ENCODE data around the gene ECM1.

Gene ECM1

DNA sequence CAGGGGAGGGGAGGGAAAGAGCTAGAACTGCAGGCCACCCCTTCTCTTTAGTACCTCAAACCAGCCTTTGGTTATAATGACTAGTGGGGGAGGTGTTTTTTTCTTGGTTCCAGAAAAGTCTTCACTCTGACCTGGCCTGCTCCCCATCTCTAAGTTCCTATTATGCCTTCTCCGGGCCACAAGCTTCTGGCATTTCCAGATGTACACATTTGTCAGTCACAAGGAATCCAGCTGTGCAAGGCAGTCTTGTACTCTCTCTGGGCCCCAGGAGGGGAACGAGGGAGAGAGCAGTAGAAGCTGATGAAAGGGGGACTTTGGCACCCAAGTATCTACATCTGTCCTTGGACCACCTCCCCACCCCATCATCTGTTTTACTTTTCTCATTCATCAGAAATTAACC, 4.9 kb downstream of the ECM1 start:
- no peak for DNase-seq (ENCODE audit: low read depth)

DNA sequence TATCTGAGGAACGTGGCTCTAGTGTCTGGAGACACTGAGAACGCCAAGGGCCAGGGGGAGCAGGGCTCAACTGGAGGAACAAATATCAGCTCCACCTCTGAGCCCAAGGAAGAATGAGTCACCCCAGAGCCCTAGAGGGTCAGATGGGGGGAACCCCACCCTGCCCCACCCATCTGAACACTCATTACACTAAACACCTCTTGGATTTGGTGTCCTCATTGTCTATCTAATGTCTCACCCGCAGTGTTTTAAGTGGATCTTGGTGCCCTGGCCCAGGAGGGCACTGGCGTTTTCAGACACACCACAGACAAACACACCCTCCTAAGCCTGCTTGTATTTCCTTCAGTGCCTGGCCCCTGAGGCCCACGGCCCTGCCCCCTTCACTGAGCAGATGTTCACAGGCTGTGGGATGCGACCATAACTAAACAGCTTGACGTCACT, 5.5 kb downstream of the ECM1 start:
- DNase-seq (ENCODE audit: low read depth): no peak

DNA sequence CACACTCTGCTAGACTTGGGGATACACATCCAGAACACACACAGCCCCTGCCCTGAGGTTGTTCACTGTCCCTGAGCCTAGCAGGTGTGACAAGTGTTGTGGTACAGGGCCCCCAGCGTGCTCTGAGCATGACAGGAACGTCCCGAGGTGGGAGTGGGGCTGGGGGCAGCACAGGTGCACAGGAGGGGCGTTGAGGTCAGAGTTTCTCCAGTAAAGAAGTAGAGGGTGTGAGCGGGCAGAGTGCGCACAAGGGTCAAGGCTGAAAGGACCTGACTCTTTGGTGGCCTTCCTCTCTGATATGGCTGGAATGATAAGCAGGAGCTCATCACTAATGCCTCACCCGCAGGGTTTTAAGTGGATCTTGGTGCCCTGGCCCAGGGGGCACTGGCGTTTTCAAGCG, 6.4 kb downstream of the ECM1 start:
- DNase-seq (ENCODE audit: low read depth): no peak

DNA sequence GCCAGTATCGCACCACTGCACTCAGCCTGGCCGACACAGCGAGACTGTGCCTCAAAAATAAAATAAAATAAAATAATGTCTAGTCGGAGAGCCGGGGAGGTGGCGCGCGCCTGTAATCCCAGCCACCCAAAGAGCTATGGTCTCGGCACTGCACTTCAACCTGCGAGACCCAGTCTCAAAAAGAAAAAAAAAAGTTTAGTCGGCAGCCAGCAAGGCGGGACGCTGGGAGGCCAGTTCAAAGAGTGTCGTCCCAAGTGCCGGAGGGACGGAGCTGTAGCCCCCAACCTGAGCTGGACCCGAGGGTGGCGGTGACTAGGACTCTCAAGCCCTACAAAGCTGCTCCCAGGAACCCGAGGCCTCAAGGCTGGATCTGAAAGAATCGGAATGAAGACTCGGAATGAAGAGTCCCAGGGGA, 7.0 kb downstream of the ECM1 start:
- no peak for DNase-seq (ENCODE audit: low read depth)

DNA sequence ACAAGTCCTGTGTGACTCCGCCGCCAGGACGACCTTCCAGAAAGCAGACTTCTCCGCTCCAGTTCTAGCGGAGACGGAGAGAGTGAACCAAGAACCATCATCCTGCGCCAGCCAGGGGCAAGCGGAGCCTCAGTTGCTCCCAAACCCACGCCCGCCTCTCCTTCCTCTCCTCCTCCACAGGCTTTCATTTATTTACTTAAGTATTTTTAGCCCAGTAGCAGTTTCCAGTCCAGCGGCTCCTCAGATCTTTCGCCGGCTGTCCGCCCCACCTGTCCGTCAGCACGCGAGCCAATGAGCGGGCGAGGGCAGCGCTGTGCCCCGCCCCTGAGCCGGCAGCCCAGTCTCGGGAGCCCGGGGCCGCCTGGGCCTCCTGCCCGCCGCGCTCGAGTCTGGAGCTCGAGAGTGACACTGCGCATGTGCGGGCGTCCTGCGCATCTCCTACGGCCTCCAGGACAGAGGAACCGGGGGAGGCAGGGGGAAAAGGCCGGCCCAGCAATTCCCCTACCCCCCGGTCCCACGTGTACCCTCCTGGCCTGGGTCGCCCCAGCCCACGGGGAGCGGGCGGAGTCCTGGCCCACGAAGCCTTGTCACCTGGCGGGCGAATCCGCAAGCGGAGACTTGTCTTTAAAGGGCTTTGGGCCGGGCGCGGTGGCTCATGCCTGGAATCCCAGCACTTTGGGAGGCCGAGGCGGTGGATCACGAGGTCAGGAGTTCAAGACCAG, 7.6 kb downstream of the ECM1 start, which contains the start of gene FALEC:
FALEC (plus strand) TSS at position 425 of the 722 bp plus-strand sequence.
- DNase-seq (ENCODE audit: low read depth): peak; percentile 90

DNA sequence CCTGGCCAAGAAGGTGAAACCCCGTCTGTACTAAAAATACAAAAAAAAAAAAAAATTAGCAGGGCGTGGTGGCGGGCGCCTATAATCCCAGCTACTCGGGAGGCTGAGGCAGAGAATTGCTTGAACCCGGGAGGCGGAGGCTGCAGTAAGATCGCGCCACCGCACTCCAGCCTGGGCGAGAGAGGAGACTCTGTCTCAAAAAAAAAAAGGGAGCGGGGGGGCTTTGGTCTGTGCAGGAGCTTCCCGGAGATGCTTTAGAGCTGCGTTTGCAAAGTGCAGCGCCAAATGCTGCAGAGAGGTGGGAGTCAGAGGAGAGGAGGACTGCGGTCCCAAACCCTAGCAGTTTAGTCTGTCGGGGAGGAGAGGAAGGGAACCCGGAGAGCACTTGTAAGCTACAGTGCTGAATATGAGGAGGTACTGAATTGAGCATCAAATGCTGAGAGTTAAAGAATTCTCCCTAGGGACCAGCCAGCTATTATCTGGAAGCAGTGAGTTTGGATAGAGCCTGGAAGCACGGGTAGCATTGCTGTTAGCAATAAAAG, 8.2 kb downstream of the ECM1 start:
- no peak for DNase-seq (ENCODE audit: low read depth)

DNA sequence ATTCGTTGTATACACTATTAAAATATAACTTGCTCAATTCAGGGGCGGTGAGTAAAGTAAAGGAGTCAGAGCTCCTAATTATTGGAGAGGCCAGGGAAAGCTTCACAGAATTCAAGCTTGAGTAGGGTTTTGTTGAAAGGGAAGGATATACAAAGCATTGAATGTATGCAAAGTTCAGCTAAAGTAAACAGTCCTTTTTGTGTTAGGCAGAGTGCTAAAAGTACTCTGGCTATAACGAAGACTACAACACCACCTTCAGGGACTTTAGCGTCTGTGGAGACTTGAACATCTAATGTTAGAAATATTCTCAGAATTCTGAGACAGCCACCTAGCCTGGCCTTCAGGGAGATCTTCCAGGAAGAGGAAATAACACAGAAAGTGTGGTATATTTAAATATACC, 8.7 kb downstream of the ECM1 start:
- no peak for DNase-seq (ENCODE audit: low read depth)

DNA sequence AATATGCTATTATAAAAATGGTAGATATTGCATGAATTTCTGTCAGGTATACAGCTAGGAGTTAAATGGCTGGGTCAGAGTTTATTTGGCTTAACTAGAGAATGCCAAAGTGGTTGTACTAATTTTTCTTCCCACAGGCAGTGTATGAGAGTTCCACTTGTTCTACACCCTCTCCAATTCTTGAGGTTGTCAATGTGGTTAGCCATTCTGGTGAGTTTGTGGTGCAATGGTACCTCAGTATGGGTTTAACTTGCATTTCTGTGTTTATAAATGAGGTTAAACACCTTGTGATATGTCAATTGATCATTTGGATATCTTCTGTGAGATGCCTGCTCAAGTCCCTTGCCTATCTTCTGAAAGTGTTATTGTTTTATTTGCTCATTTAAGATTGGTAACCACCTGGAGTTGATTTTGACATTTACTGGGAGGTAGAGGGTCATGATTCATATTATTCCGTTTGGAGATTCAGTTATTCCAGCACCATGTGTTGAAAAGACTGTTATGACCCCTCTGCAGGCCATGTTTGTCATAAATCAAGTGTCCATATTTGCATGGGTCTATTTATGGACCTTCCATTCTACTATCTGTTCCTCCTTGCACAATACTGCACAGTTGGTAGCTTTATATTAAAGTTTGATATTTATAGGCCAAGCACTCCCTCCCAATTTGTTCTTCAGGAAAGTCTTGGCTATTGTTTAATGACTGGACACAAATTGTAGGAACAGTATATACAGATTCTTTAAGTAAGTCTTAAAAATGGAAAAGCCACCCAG, 13.5 kb downstream of the ECM1 start:
- no peak for DNase-seq (ENCODE audit: low read depth)

DNA sequence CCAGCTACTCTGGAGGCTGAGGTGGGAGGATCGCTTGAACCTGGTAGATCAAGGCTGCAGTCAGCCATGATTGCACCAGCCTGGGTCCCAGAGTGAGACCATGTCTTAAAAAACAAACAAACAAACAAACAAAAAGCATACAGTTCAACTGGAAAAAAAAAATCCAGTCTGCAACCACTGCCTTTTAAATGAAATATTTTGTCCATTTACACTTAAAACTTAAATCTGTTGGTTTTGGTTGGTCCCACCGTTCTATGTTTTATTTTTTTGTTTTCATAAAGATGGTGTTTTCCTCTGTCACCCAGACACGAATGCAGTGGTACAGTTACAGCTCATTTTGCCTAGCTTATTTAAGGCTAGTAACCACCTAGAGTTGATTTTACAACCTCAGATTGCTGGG, 17.4 kb downstream of the ECM1 start:
- no peak for DNase-seq (ENCODE audit: low read depth)

DNA sequence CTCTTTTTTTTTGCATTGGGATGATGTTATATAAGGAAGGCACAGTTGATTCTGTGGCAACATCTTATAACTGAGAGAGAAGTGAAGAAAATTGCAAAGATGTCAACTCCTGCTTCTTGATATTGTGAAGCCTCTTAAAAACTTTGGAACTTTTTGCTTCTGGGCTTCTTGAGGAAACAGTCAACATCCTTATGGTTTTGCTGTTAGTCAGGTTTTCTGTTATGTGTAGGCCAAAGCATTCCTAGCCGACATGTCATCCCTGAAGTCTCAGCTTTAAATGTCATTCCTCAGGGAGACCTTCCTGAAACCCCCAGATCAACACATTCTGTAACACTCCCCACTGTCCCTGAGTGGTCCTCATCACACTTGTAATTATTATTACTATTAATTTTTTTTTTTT, 20.3 kb downstream of the ECM1 start:
- no peak for DNase-seq (ENCODE audit: low read depth)

DNA sequence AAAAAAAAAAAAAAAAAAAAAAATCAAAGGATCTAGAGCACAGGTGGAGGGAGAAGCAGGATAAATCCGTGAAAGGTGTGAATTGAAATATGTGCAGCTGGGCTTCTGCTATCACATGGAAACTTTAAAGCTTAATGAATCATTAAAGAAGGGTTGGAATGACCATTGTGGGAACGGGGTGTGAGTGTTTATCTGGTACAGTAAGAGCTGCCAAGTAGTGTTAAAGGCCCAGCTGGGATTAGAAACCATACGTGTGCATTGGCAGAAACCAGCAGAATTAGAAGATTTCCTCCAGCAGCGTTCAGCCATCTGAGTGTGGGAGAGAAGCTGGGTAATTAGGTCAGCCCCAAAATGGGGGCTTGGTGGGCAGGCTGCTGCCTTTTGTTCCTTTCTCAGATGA, 21.1 kb downstream of the ECM1 start:
- DNase-seq (ENCODE audit: low read depth): no peak

DNA sequence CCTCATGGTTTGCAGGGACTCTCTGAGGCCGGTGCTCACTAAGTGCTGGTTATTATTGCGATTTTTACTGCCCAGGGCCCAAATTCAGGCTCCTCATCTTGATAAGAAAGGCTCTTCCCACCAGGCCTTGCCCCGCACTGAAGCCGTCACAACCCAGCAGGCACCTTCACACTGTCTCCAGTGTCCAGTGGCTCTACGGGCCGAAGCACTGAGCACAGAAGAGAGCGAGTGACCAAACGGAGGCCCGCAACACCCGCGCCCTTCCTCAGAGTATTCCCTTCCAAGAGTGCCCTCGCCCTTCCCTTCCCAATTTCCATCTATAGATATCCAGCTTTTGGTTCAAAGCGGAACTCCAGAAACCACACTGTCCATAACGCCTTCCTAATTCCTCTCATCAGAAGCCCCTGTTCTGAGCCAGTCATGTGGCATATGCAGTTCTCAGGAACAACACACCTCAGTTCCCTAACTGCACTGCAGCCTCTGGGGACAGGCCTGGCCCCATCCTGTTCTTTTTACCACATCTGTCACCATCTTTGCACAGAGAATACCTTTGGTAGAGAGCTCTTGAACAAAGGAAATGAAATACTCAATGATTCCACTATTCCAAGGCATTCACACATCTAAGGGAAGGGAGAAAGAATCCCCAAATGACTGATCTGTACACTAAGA, 22.7 kb downstream of the ECM1 start:
- DNase-seq (ENCODE audit: low read depth): no peak

DNA sequence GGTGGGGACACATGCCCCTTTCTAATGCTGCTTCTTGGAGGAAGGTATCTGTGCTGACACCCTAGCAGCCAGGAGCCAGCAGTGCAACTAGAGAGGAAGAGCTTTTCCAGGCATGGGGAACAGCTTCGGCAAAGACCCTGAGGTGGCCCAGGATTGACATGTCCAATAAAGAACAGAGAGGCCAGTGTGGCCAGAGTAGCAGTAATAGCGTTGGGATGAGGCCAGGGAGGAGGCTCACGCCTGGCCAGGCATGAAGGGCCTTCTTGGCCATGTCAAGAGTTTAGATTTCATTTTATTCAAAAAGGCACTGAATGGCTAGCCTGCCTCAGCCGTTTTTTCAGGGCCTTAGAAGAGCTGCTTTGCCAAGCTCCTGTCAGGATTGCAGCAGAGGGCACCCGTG, 25.0 kb downstream of the ECM1 start:
- no peak for DNase-seq (ENCODE audit: low read depth)

DNA sequence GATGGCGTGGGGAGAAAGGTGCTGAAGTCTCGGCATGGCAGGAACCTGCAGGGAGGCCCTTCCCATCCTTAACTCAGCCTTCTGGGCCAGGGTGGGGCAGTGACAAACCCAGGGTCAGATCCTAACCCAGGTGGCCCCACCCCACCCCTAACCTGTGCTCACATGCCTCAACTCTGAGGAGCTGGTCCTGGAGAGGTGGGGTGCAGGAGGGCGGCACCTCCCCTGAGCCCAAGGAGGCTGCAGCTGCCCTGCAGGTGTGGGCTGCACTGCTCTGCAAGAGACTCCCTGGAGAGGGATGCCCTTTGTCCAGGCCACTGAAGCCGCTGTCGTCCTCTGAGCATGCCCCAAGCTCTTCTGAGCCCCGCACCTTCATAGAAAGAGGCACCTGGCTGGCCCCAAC, 26.1 kb downstream of the ECM1 start:
- DNase-seq (ENCODE audit: low read depth): no peak

DNA sequence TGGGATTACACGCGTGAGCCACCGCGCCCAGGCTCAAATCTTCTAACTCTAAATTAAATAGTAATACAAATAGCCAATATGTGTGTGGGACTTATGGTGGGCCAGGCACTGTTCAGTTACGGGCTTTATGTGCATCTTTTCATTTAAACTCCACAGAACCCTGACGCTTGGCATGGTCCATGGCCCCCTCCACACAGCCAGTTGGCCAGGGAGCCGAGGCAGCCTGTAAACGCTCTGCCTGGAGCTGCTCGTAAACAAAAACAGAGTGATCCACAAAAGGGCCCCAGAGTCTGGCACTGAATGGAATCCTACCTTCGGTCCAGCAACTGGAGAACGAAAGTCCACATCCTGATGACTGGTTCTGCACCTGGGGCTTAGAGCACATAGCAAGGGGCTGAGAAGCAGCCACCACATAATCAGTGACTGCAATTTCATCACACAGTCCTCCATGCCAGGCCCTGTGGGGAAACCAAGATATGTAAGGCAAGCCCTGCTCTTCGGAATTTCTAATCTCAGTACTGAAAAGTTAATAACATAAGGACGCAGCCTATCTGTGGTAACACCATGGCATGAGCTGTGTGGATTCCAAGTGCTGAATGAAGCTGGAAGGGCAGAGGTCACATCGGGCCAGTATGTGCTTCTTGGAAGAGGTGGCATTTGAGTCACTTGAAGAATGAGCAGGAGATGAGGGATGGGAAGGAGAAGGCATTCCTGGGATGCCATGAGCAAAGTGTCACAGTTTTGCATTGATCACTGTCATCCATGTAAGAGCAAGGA, 27.8 kb downstream of the ECM1 start:
- DNase-seq (ENCODE audit: low read depth): no peak

DNA sequence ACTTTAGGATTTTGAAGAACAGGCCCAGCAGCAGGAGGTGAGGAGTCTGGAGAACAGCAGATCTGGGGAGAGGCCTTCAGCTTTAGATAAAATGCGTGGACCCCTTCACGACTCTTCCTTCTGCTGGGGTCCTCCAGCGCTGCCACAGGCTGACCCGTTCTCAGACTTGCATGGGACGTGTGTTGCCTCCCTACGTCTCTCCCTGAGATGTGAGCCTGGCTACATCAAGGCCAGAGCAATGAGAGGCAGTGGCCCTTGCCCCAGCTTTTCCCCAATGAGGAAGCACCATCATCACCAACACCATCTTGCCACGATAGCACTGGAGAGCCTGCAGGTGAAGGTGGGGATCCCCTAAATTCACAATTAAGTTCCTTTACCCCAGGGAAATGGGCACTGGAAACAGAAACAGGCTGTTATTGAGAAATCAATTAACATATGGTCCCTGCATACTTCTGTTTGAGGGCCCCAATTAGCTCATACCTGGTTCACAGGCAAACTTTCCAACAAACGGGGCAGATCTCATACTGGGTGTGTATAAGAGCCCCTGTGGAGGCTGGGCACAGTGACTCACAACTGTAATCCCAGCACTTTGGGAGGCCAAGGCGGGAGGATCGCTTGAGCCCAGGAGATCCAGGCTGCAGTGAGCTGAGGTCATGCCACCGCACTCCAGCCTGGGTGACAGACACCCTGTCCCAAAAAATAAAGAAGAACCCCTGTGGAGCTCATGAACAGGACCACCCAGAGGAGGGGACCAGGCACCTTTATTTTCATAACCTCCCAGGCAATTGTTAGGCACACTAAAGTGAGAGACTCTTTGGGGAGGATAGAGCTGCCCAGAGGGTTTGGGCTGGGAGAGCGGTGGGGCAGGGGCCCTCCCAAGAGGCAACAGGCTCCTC, 29.2 kb downstream of the ECM1 start:
- no peak for DNase-seq (ENCODE audit: low read depth)

DNA sequence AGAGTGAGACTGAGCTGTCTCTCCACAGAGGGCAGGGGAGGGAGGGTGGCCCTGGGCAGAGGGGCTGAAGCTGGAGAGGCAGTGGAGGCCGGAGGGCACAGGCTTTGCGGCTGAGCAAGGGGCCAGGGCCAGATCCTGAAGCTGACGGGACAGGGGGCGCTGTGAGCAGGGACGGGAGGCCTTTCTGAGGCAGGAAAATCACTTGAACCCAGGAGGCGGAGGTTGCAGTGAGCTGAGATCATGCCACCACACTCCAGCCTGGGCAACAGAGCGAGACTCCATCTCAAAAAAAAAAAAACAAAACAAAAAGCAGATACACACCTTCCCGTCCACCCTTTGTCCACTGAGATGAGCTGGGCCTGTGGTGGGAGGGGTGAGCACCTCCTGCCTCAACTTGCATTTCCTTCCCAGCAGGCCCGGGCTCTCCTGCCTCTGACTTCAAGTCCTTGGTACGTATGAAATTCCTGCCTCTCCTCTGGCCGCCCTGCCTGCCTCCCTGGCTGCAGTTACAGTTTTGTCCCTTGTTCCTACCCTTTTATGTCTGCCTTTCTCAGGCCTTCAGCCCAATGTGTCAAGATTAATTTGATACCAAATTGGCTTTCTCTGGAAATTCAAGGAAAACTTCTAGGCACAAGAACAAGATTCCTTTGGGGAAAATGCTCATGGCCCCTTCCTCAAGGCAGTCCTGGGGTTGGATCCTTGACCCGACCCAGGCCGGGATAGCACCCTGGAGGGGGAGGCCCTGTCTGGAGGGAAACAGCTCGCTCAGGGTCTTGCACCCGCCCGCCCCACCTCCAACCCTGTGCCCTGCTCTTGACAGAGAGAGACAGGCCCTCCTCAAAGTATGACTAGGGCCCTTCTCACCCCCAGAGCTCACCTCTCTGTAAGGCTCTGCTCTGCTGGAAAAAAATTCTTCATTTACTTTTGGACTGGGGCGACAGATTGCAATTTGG, 30.1 kb downstream of the ECM1 start:
- no peak for DNase-seq (ENCODE audit: low read depth)

DNA sequence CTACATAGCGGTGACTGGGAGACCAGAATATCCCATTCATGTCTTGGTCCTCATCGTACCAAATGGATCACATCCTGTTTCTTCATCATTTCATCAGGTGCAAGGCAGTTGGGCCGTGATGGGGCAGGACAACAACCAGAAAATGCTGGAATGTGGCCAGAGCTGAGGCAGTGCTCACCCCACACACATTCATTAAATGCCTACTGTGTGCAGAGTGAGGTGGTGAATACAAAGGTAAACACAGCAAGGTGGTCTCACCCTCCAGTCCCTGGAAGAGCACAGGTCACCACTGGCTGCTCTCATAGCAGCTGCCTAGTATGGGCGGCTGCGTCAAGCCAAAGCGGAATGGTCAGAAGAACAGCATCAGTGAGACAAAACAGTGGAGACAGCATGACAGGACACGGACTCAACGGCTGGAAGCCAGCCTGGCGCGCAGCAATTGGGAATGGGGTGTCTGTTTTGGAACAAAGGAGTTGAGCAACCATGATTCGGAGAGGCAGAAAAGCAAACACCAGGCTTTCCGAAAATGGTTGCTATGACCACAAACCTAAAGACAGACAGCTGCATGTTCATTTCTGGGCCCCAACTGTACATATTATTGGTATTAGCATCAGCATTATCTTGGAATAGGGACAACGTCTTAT, 35.7 kb downstream of the ECM1 start:
- DNase-seq (ENCODE audit: low read depth): no peak

DNA sequence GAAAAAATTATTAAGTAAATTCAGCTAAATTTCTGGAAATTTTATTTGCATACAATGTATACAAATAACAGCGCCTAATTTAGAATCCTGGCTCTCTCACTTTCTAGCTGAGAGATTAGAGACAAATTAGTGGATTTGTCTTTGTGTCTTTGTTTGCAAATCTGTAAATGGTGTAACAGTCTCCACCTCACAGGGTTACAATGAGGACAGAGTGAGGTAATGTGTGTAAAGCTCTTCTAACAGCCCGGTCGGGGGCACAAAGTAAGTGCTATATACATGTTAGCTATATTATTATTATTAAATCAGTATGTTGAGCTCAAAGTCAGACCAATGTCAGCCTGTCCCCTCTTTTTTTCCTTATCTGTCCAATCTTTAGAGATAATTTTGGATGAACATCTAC, 36.3 kb downstream of the ECM1 start:
- no peak for DNase-seq (ENCODE audit: low read depth)

Measured in activated T-helper 9 cell treated with anti-CD3 and anti-CD28 coated beads, Interleukin-2, amount 50 U/mL, for 16 hours (primary cell).